Endometrium (tissue), 2 donors: ENCODE measurements around the gene LIMS3.
"Not testable (repeated sequence)": the region's sequence is repeated elsewhere in the genome, so short reads cannot be mapped to it uniquely, and the experiment has no call there.

Source experiments
- FAIRE-seq: peaks from 2 replicates; lab custom pipeline; 2012; peaks lifted over from hg19 to GRCh38; lab: Jason Lieb, UNC
- donor health status: control.
- donor health status: control.

Gene LIMS3, protein sequence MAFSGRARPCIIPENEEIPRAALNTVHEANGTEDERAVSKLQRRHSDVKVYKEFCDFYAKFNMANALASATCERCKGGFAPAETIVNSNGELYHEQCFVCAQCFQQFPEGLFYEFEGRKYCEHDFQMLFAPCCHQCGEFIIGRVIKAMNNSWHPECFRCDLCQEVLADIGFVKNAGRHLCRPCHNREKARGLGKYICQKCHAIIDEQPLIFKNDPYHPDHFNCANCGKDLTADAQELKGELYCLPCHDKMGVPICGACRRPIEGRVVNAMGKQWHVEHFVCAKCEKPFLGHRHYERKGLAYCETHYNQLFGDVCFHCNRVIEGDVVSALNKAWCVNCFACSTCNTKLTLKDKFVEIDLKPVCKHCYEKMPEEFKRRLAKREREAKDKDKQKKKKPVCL

GRCh38 chr2:109898462-109899336 is at the start of gene LIMS3:
Gene LIMS3 (plus strand): TSS chr2:109898688. CDS start chr2:109898729, 41 bp downstream.
- FAIRE-seq, result peak; percentile 45

DNA sequence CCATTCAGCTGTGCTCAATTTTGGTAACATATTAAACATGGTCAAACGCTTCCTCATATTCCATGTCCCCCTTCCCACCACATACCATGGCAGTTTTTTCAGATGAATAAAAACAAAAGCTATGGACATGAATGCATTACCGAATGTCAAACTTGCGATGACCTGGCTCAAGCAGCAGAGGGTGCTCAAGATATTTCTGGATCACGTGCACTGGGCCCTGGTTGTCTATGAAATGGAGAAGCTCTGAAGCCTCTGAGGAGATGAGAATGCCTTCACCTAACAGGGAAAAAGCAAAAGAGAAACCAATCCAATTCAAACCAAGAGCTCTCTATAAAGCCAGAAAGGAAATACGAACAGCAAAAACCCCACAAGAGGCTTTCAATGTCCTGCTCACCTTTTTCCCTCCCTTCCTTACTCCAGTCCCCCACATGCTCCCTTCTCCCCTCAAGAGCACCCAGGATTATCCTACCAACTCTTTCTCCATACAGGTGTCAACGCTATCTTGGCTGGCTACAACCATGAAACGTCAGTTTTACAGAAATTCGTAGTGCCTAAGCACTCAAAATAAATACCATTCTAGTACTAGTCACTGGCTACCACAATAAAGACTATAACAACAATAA is 27.2 kb upstream of the LIMS3 start:
- peak; percentile 15 for FAIRE-seq

DNA sequence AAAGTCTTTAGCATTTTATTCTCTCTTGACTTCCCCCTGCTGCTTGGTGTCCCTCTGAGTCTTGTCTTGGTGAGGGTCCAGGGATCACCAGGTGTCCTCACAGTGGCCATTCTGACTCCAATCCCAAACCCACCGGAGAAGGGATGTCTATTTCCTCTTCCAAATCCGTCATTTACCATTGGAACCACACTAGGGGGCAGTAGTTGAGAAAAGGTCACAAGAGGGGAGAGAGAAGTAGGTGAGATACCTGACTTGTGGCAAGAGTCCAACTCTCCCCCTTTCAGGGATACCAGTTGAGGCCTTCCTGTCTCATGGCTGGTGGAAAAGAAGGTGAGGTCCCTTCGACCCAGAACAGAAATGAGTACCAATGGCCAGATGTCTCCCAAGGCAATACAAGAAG is 21.9 kb upstream of the LIMS3 start:
- FAIRE-seq, result not testable (repeated sequence)

- FAIRE-seq, result peak; percentile 79
Observed at GRCh38 chr2:109882112-109882511, 16.4 kb upstream of the LIMS3 start.

GRCh38 chr2:109888414-109888813 is 10.1 kb upstream of the LIMS3 start:
- FAIRE-seq, result not testable (repeated sequence)

- FAIRE-seq, result peak; percentile 81
Observed at GRCh38 chr2:109889909-109890308, 8.6 kb upstream of the LIMS3 start.

DNA sequence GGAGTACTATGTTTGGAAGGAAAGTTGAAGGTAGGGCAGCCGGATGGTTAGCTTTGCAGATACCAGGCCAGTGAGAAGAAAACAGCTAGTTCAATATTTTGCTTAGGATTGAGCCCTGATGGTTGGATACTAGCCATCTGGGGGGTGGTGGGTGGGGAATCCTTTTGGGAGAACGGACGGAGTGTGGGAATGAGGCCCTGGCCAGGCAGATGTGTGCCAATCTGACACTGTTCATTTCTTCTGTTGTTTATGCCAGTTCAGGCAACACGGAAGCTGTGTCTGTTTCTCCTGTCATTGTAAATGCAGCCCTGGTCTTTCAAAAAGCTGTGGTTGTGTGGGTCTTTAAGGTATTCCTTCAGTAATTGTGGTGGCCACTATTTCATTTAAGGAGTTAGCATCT is 7.5 kb upstream of the LIMS3 start:
- FAIRE-seq, result not testable (repeated sequence)

GRCh38 chr2:109893736-109894135 is 4.8 kb upstream of the LIMS3 start:
- FAIRE-seq, result not testable (repeated sequence)

DNA sequence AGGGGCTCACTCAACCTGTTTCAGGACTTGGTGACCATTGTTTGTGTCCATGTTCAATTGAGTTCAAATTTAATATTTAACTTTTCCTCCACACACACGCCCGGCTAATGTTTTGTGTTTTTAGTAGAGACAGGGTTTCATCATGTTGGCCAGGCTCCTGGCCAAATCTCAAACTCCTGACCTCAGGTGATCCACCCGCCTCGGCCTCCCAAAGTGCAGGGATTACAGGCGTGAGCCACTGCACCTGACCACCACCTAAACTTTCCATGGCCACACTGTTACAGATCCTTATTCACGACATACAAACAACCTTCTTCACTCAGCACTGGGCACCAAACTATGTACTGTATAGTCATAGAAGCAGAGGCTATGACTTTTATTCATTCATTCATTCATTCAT is 4.3 kb upstream of the LIMS3 start:
- not testable (repeated sequence) for FAIRE-seq

DNA sequence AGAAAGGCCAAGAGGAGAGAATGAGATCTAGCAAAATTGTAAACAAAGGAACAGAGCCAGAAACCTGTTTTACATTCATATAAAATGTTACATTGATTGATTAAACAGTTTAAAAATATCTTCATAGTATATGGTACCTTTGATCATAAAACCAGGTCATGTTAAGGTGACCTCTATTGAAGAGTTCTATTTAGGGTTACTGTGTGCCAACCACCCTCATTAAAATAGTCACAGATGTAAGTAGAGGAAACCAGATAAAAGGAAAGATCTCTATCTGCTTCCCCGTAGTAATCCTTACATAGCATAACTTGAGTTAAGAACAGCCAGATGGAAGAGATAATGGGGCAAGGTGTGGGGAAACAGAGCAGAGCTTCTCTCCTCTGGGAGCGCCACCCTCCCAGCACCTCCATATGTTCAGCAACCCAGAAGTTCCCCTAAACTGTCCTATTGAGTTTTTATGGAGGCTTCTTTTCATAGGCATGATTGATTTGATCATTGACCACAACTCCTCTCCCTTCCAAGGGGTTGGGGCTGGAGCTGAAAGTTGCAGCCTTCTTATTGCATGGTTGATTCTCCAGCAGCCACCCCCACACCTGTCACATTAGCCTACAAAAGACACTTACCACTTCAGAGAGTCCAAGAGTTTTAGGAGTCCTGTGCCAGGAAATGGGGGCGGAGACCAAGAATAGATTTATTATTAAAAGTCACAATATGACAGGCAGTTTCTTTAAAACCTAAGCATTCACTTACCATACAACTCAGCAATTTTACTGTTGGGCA is 3.2 kb upstream of the LIMS3 start:
- not testable (repeated sequence) for FAIRE-seq

DNA sequence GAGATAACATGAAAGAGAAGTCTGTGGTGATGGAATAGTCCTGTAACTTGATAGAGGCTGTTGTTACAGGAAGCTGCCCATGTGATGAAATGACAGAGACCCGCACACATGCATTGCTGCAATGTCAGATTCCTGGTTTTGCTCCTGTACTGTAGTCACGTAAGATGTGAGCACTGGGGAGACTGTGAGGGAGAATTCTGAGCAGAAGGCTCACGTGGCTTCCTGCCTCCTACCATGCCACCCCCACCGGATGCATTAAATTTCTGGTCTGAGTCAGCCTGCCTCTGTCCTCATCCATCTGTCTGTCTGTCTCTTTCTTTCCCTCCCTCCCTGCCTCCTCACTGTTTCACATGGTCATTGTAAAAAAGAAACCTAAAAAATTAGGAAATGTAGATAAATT is 2.3 kb upstream of the LIMS3 start:
- FAIRE-seq, result not testable (repeated sequence)

- not testable (repeated sequence) for FAIRE-seq
Observed at GRCh38 chr2:109897769-109898461, 573 bp upstream of the LIMS3 start.

- FAIRE-seq, result not testable (repeated sequence)
Observed at GRCh38 chr2:109905796-109906195, 7.3 kb downstream of the LIMS3 start.

DNA sequence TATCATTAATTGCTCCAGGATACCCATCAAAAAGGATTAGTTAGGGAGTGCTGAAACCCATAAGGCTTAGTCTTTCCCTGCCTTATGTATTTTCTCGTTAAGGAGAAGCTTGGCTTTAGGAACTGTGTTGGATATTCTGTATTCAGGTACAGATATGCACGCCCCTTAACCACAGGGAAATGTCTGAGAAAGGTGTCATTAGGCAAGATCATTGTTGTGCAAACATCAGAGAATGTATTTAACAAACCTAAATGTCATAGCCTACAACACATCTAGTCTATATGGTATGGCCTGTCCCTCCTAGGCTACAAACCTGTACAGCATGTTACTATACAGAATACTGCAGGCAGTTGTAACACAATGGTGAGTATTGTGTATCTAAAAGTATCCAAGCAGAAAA is 10.1 kb downstream of the LIMS3 start:
- FAIRE-seq, result not testable (repeated sequence)

- FAIRE-seq, result not testable (repeated sequence)
Observed at GRCh38 chr2:109910789-109911188, 12.3 kb downstream of the LIMS3 start.

DNA sequence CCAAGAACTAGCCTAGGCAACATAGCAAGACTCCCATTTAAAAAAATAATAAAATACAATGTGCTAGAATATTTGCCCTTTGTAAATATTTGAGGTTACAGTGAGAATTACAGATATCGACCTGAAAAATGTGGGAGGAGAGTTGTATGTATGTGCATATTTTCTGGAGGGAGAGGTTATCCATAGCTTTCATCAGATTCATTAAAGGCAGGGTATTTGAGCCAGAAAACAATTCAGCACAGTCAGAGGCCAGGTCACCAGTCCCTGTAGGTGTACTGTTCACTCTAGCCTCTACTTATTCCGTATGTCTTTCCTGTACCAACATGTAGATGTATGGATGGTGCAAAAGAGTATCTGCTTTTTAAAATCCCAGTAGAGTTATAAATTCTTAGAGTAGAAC is 15.4 kb downstream of the LIMS3 start:
- FAIRE-seq, result not testable (repeated sequence)

- FAIRE-seq, result not testable (repeated sequence)
Observed at GRCh38 chr2:109914552-109914951, 16.1 kb downstream of the LIMS3 start.

- not testable (repeated sequence) for FAIRE-seq
Observed at GRCh38 chr2:109915830-109916229, 17.3 kb downstream of the LIMS3 start.

GRCh38 chr2:109920162-109920561 is 21.7 kb downstream of the LIMS3 start:
- FAIRE-seq, result not testable (repeated sequence)

GRCh38 chr2:109921543-109922384 is 23.3 kb downstream of the LIMS3 start:
- FAIRE-seq, result not testable (repeated sequence)
